GM12878 (cell line): ENCODE measurements around the gene LILRB3. TPM values are rescaled to one million over a fixed set of nuclear protein-coding genes. Genes with fewer than 3 reads are reported as not detected.

Source experiments
- CBFB ChIP-seq: IDR thresholded peaks from 2 replicates; pipeline ENCODE4 v1.6.1; 2016; ENCODE audit warnings: antibody characterized with exemption, low read depth
- CTCF ChIP-seq, 3 experiments: IDR thresholded peaks in 2 of 3; conservative IDR thresholded peaks in 1 of 3; 2 replicates each; pipeline ENCODE4 v1.5.1; 2011; ENCODE audit warnings: low read depth in 3 of 3, low read length in 3 of 3, mild to moderate bottlenecking in 3 of 3, control low read depth in 2 of 3, moderate library complexity in 2 of 3, inconsistent platforms in 1 of 3, mixed read lengths in 1 of 3; ENCODE audit not compliant: control insufficient read depth in 2 of 3, insufficient read depth in 1 of 3; ENCODE audit errors: extremely low read depth in 1 of 3
- NFYA ChIP-seq: IDR thresholded peaks from 2 replicates; pipeline ENCODE4 v1.6.1; 2011; ENCODE audit warnings: low read depth, mild to moderate bottlenecking, low read length, improper control_type of control experiment, borderline replicate concordance
- RELB ChIP-seq: fragments of 450-650 bp; IDR thresholded peaks from 2 replicates; pipeline ENCODE4 v1.6.1; 2017; ENCODE audit warnings: low read depth, mild to moderate bottlenecking, moderate library complexity
- SMAD5 ChIP-seq: IDR thresholded peaks from 2 replicates; pipeline ENCODE4 v1.6.1; 2016; ENCODE audit warnings: antibody characterized with exemption, low read depth
- SUPT20H ChIP-seq: IDR thresholded peaks from 2 replicates; pipeline ENCODE4 v1.6.1; 2011; ENCODE audit warnings: low read depth, mild to moderate bottlenecking, low read length, moderate library complexity, borderline replicate concordance; ENCODE audit not compliant: control insufficient read depth
- TCF3 ChIP-seq: IDR thresholded peaks from 2 replicates; pipeline ENCODE4 v1.6.1; 2012; ENCODE audit warnings: low read depth, mild to moderate bottlenecking, low read length, borderline replicate concordance; ENCODE audit not compliant: insufficient read depth
- polyA plus RNA-seq, 11 experiments: library from polyadenylated mRNA; depleted of rRNA in 4 of 11; unstranded in 6 of 11; stranded (reverse) in 5 of 11; fragments of >200 nt; fragmentation: Nextera tagmentation in 4 of 11; fragmentation: Illumina TruSeq in 1 of 11; extraction: Ambion mirVana in 4 of 11; extraction: Trizol in 1 of 11; gene quantifications; 1 replicate in 1 of 11; 2 replicates in 10 of 11; pipeline versions ENCODE4 v1.2.1 to v1.2.3, GENCODE V29; 2011 to 2016; ENCODE audit warnings: inconsistent platforms in 2 of 11, missing spikeins in 2 of 11, low read depth in 1 of 11
- total RNA-seq, 4 experiments: library from RNA; depleted of rRNA in 3 of 4; stranded (reverse); fragments of >200 nt in 3 of 4; fragmentation: Illumina TruSeq in 1 of 4; extraction: Trizol in 1 of 4; gene quantifications; 2 replicates each; pipeline versions ENCODE4 v1.2.1 to v1.2.3, GENCODE V29; 2013 to 2021

The LILRB3 gene
- total and polyA plus RNA-seq, 10 of the 15 experiments (the other 5 are each of a cell fraction or from before 2014, with no cell fraction given): 0.04 to 1.1 (median 0.18) TPM; not detected in 1

- no peak for TF ChIP-seq SUPT20H
- no peak for TF ChIP-seq CBFB
- TF ChIP-seq TCF3: peak; percentile 75; the same call in 1 of the 2 replicates
- TF ChIP-seq SMAD5: no peak
- TF ChIP-seq CTCF (IDR thresholded peaks at IDR 0.05 in 2 of 3, conservative IDR thresholded peaks at IDR 0.05 in 1 of 3; ENCODE audit: control insufficient read depth in 2 of 3, extremely low read depth in 1 of 3, insufficient read depth in 1 of 3, low read depth in 3 of 3, low read length in 3 of 3): no peak
- no peak for TF ChIP-seq RELB
- TF ChIP-seq NFYA: no peak
Observed at GRCh38 chr19:54191011-54191810, 31.6 kb downstream of the LILRB3 start, which contains the start of gene TSEN34 (continued).
